ENCODE results near the gene XRCC2.
"Not testable (repeated sequence)": the region's sequence is repeated elsewhere in the genome, so short reads cannot be mapped to it uniquely, and the experiment has no call there.

The XRCC2 gene

DNA sequence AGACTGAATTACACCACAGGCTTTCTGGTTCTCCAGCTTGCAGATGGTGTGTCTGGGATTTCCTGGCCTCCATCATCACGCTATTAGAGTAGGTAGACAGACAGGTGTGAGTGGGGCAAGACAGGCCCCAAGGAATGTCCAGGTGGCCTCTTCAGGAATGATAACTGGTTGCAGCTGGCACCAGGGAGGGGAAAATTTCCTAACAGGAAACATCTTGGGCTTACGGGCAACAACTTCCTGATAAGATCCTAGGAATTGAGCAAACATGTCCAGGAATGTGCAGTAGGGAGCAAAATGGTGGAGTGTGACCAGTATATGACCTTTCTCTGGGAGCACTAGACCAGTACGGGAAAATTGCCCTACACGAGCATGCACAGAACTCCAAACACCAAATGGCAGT is 11.3 kb downstream of the XRCC2 start:
- DNase-seq (ENCODE audit: low read depth), result no peak

DNA sequence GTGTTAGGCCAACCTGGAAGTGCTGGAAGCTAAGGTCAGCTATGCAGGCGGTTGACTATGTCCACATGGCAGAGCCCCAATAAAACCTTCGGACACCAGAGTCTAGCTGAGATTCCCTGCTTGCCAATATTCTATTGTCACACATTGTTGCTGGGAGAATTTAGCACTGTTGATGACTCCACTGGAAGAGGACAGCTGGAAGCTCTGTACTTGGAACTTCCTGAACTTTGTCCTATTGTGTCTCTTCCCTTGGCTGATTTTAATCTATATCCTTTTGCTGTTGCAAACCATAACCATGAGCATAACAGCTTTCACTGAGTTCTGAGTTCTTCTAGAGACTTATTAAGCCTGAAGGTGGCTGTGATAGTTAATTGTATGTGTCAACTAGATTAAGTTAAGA is 12.0 kb downstream of the XRCC2 start:
- no peak for DNase-seq (ENCODE audit: low read depth)

DNA sequence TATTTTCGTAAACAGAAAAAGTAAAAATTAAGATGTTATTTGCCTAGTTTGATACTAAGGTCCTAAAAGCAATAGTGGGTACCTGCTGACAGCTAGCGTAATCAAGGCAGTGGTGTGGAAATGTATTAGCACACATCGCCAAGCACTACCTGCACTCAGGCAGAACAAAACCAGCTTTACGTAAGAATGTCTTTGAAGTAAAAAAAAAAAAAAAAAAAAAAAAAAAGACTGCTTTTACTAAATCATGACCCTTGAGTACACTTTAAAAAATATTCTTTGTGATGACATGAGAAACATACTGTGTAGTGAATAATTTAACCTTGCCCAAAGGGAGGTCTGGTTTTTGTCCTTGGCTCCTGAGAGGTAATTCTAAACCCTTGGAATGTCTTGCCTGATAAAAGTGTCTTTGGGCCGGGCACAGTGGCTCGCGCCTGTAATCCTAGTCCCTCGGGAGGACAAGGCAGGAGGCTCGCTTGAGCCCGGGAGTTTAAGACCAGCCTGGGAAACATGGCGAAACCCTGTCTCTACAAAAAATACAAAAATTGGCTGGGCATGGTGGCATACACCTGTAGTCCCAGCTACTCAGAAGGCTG is 12.7 kb downstream of the XRCC2 start:
- no peak for DNase-seq (ENCODE audit: low read depth)

DNA sequence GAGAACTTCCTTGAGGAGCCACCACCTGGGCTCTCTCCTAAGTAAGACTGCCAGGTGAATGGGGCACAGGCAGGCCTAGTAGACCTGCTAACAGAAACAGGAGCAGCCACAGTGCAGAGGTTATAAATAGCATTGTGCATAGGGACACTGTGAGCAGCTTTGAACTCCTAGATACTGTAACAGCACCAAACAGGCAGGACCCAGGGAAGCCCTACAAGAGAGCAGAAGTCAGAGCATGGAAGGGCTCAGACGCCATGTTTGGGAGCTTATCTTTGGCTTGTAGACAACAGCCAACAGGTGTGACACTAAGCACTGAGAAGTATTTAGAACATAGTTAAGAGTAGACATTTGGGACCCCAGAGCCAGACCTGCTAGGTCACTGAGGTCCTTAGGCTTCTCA is 14.5 kb downstream of the XRCC2 start:
- no peak for DNase-seq (ENCODE audit: low read depth)

DNA sequence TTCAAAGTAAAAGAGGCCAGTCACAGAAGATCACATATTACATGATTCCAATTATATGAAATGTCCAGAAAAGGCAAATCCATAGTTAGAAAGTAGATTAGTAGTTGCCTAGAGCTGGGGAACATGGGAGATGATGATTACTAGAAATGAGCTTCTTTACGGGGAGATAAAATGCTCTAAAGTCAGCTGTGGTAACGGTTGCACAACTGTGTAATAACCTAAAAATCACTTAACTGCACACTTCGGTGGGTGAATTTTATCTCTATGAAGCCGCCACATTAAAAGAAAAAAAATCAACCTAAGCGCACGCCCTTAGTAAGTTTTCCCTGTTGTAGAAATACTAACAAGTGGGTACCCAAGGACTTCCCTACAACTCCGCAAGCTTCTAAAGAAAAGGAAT is 15.9 kb downstream of the XRCC2 start:
- DNase-seq (ENCODE audit: low read depth), result no peak

DNA sequence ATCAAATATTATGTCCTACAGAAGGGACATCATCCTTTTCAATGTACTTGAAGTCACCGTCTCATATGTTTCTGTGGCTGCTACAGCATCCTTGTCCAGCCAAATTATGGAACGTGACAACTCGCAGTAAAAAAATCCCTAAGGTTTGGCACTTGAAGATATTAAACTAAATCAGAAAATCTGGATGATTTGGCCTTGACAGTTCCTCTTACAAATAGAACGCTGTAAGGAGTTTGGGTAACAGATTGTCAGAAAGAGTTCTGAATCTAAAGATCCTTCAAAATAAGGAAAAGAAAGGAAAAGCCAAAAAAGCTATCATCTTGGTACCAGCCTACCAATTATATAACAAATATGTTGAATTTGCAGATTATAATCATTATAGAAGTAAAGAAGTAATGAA is 21.0 kb downstream of the XRCC2 start:
- no peak for DNase-seq (ENCODE audit: low read depth)

DNA sequence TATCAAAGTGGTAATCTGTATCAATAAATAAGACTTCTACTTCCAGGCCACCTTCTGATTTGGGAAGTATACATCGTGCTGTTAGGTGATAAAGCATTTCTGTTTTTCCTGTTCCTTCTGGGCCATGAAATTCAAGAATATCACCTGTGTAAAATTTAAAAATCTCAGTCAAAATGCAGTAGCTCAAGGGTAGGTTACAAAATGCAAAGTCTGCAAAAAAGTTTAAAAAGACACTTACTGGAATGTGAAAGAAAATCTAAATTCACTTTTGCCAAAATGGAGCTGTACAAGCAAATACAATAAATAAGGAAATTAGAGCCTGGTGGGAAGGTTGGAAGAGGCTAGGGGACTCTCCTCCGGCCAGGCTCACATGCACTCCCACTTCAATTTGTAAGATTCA is 26.7 kb downstream of the XRCC2 start:
- DNase-seq (ENCODE audit: low read depth), result no peak

DNA sequence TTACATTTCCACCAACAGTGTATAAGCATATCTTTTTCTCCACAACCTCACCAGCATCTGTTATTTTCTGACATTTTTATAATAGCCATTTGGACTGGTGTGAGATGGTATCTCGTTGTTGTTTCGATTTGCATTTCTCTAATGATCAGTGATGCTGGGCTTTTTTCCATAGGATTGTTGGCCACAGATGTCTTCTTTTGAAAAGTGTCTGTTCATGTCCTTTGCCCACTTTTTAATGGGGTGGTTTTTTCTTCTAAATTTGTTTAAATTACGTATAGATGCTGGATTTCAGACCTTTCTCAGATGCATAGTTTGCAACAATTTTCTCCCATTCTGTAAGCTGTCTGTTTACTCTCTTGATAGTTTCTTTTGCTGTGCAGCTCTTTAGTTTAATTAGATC is 28.9 kb downstream of the XRCC2 start:
- DNase-seq (ENCODE audit: low read depth), result no peak

DNA sequence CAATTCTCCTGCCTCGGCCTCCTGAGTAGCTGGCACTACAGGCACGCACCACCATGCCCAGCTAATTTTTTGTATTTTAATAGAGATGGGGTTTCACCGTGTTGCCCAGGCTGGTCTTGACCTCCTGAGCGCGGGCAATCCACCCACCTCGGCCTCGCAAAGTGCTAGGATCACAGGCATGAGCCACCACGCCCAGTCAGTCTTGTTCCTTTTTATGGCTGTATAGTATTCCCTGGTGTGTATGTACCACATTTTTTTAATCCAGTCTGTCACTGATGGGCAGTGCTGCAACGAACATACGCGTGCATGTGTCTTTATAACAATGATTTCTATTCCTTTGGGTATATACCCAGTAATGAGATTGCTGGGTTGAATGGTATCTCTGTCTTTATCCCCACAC is 29.4 kb downstream of the XRCC2 start:
- DNase-seq (ENCODE audit: low read depth), result not testable (repeated sequence)

DNA sequence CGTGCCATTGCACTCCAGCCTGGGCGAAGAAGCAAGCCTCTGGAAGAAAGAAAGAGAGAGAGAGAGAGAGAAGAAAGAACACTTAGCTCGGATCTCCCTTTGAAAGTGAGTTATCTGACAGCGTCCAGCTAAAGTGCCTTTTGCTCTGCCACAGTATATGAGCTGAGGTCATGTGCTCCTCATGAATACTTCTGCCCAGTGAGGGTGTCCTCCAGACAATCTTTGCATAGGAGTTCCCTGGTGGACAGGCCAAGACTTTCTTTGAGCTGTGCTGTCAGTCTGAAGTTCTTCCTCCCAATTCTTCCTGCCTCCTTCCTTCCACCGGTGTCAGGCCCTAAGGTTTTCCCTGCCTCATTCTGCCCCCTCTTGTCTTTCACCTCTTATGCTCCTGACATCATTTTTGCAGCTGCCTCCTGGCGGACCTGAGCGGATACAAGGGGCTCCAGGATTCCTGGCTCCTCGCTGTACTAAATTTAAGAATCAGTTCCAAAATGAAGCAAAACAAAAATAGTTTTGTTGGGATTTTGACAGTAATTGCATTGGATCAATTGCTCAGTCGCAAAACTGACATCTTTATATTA is 31.9 kb downstream of the XRCC2 start:
- DNase-seq (ENCODE audit: low read depth), result no peak

DNA sequence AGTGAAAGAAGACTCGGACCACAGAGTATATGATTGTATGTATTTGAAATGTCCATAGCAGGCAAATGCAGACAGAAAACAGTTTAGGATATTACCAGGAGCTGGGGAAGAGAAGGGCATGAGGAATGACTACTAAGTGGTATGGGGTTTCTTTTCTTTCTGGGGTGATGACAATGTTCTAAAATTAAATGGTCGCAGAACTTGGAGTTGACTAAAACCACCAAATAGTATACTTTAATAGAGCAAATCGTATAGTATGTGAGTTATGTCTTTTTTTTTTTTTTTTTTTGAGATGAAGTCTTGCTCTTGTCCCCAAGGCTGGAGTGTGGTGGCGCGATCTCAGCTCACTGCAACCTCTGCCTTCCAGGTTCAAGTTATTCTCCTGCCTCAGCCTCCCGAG is 34.6 kb downstream of the XRCC2 start:
- DNase-seq (ENCODE audit: low read depth), result no peak

DNA sequence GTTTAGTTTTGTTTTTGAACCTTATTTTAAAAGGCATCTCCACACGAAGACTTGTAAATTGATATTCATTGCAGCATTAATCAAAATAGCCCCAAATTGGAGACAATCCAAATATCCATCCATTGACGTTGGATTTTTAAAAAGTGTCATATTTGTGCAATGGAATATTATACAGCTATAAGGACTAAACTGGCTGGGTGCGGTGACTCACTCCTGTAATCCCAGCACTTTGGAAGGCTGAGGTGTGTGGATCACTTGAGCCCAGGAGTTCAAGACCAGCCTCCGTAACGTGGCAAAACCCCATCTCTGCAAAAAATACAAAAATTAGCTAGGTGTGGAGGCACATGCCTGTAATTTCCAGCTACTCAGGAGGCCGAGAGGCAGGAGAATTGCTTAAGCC is 35.1 kb downstream of the XRCC2 start:
- no peak for DNase-seq (ENCODE audit: low read depth)

DNA sequence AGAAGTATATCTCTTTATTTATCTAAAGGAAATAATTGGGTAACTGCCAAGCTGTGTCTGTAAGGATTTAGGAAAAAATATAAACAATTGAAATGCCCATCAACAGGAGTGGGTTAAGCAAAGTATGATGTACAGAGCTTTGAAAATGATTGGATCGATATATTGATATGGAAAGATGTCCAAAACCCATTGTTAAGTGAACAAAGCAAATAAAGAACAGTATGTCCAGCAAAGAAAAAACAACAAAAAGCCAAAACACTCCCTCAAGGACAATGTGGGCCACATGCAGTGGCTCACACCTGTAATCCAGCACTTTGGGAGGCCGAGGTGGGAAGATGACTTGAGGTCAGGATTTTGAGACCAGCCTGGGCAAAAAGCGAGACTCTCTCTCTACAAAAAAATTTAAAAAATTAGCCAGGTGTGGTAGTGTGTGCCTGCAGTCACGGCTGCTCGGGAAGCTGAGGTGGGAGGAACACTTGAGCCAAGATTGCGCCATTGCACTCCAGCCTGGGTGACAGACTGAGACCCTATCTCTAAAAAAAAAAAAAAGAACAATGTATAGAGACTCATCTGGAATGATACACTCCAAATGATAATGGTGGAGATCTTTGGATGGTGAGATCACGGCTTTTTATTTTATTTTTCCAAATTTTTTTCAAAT is 37.9 kb downstream of the XRCC2 start:
- no peak for DNase-seq (ENCODE audit: low read depth)

DNA sequence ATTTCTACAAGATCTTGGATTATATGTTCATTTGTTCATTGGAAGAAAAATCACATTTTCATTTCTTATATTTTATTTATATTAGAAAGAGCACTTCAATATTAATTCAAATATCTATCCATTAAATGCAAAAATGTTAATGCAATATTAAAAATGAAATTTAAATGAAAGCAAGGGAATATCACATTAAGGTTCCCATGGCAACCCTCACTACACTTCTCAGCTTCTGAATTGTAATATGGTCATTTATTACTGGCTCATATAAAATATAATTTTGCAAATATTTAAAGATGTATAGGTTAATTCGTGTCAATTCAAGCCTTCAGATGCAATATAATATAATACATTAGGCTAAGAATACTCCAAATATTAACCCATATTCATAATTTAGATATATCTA is 38.8 kb downstream of the XRCC2 start:
- DNase-seq (ENCODE audit: low read depth), result no peak

DNA sequence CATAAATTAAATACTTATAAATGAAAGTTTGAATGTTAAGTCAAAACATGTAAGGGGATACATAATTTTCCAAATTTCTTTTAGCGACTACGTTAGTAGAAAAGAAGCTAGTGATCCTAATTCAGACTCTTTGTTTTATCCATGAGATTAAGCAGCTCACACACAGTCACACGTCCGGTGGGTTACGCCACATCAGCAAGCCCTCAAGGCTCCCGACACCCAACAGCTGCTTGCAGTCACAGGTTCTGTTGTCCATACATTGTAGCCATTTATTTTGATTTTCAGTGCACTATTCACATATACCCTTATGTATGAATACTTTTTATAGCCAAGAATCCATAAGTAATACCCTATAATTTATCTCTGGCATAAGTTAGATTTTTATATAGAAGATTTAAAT is 39.5 kb downstream of the XRCC2 start:
- no peak for DNase-seq (ENCODE audit: low read depth)

DNA sequence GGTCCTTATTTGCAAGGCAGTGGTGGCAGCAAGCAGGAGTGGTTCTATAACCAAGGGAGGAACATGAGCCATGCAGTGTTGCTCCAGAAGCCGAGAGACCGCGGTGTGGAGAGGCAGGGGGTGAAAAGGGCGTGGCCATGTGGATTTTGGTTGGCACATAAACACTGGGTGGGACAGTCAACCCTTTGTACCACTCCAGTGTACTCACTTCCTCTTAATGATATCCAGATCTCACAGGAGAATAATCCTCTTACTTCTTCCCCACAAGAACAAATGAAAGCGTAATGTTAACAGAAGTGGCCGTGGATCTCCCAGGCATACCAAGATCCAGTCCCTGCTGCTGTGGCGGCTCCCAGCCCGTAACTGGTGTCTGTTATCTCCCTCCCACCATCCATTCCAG is 42.4 kb downstream of the XRCC2 start:
- no peak for DNase-seq (ENCODE audit: low read depth)

DNA sequence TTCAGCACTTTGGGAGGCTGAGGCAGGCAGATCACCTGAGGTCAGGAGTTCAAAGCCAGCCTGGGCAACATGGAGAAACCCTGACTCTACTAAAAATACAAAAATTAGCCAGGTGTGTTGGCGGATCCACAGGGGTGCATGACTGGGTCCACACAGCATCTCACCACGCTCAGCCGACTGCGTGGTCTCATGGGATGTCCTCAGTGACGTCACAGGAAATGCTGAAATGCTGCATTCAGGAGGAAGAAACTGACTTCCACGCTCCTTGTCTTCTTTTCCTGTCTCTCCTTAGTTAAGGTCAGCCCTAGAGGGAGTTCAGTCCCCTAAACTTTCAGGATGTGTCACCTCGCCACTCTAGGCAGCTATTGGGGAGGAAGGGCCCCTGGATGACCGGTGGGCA is 42.9 kb downstream of the XRCC2 start:
- DNase-seq (ENCODE audit: low read depth), result no peak

DNA sequence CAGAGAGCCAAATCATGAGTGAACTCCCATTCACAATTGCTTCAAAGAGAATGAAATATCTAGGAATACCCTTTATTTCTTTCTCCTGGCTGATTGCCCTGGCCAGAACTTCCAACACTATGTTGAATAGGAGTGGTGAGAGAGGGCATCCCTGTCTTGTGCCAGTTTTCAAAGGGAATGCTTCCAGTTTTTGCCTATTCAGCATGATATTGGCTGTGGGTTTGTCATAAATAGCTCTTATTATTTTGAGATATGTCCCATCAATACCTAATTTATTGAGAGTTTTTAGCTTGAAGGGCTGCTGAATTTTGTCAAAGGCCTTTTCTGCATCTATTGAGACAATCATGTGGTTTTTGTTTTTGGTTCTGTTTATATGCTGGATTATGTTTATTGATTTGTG is 47.2 kb downstream of the XRCC2 start:
- not testable (repeated sequence) for DNase-seq (ENCODE audit: low read depth)

DNA sequence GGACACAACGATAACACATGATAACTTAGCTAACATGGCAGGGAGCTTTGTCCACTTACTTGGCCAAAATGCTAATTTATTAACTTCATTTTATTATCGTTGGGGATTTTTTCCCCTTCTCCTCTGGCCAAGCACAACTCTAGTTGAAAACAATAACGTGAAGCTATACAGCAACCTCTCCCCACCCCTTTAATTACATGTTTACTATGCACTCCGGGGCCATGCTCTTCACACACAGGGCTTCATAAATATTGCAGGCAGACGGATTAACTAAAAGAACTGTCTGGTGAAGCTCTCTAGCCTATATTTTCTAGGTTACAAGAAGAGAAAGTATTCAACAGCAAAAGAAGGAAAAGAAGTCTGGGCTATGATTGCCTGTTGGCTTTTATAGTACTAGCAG is 51.7 kb downstream of the XRCC2 start:
- DNase-seq (ENCODE audit: low read depth), result no peak

DNA sequence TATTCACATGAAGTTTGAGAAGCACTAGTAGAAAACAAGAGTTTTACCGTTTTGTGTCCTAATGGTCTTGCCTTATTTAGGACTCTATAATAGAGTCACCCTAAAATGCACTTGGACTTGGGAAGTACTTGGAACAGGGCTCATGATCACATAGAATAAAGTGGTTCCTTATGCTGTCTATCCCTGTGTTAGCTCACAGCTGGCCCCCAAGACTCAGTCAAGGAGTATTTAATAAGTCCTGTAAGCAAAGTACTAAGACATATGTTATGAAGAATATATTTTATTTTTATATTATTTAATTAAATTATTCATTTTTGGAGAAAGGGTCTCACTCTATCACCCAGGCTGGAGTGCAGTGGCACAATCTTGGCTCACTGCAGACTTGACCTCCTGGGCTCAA is 54.5 kb downstream of the XRCC2 start:
- no peak for DNase-seq (ENCODE audit: low read depth)

DNA sequence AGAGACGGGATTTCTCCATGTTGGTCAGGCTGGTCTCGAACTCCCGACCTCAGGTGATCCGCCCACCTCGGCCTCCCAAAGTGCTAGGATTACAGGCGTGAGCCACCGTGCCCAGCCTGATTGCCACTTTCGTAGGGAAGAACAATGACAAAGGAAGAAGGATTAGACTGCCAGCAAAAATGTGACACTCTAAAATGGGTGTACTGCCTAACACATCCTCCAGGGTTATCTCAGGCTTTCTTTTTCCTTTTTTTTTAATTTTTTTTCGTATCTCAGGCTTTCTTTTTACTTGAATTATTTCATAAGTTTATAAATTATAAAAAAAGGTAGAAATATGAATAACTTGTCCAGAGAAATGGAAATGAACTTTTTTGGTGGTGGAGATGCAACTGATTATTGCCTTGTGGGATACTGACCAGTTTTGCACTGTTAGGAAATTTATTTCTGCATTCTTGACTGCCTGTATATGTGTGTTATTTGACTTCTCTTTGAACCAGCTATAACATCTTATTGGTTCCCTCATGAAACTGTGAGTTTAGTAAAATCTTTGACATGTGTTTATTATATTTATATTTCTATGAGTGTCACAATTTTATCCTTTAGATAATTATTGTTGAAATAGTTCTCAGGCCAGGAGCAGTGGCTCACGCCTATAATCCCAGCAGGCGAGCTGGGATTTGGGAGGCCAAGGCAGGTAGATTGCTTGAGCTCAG is 56.8 kb downstream of the XRCC2 start:
- no peak for DNase-seq (ENCODE audit: low read depth)

DNA sequence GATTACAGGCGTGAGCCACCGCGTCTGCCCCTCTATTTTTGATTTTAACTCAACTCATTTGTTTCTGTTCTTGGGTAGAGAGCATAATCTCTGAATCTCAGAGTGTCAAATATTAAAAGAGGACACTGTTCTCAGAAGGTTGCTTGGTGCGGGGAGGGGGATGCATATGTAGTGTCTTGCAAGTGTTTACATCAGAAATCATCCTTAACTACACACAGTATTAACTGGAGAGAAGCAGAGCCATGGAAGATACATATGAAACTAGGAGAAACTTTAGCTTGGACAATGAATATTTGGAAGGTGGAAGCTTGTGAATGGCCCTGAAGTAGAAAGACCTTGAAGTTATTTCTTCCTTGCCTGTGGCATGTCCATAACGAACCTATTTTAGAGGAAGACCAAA is 57.5 kb downstream of the XRCC2 start:
- DNase-seq (ENCODE audit: low read depth), result no peak

DNA sequence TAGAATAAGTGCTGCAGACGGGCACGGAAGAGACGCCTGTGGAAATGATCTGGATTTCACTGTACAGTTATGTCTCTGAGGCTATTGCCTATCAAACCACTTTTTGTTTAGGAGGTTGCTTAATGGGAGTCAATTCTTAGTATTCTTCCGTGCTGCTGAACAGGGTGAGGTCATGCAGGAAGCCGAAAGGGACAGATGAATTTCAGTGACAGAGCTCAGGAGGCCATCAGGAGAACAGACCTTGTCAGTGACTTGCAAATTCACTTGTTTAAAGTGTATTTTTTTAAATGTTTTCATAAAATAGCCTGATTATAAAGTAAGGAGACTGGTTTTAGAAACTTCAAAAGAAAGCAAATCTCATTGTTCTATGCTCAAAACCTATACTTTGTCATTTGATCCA is 58.9 kb downstream of the XRCC2 start:
- no peak for DNase-seq (ENCODE audit: low read depth)

Measured in GM04504 (cell line).